Caki2 (cell line): ENCODE measurements around the gene SMCO1. TPM values are rescaled to one million over a fixed set of nuclear protein-coding genes. Genes with fewer than 3 reads are reported as not detected.

ENCODE experiments used
- total RNA-seq: library from RNA; depleted of rRNA; stranded (reverse); fragments of >200 nt; shearing (Covaris generic); gene quantifications from 2 replicates; pipeline ENCODE4 v1.2.3, GENCODE V29; 2014; ENCODE audit warnings: low replicate concordance; rRNA removed

The SMCO1 gene
- total RNA-seq, 1 experiment from 2014 or later: not detected

Other genes with a start within 250 kb of the SMCO1 start
- gene PCYT1A, start 227.6 kb downstream of the SMCO1 start, total RNA-seq: 20.6 and 43.5 TPM in 2 replicates
- gene DYNLT2B, start 197.1 kb downstream of the SMCO1 start, total RNA-seq: 5.6 and 28.4 TPM in 2 replicates
- gene TM4SF19, start 177.0 kb downstream of the SMCO1 start, total RNA-seq: 15.0 and 53.3 TPM in 2 replicates
- gene UBXN7, start 82.9 kb downstream of the SMCO1 start, total RNA-seq: 9.9 and 12.1 TPM in 2 replicates
- 4.8 and 5.4 TPM in 2 replicates for gene RNF168, start 11.6 kb downstream of the SMCO1 start, total RNA-seq
- 1.3 and 5.8 TPM in 2 replicates for gene WDR53, start 53.2 kb upstream of the SMCO1 start, total RNA-seq
- gene FBXO45, start 53.3 kb upstream of the SMCO1 start, total RNA-seq: 9.9 and 15.4 TPM in 2 replicates
- not detected in 2 replicates for gene NRROS, start 124.3 kb upstream of the SMCO1 start, total RNA-seq
- gene CEP19, start 196.9 kb upstream of the SMCO1 start, total RNA-seq: 9.3 and 12.2 TPM in 2 replicates
- gene PIGX, start 197.0 kb upstream of the SMCO1 start, total RNA-seq: 43.5 and 77.7 TPM in 2 replicates
- gene PAK2, start 224.5 kb upstream of the SMCO1 start, total RNA-seq: 24.1 and 25.0 TPM in 2 replicates